GM18499 (cell line): Measurements from ENCODE around the gene COQ8A.

Experiments used
- ATAC-seq: cut with Tn5 transposase; IDR thresholded peaks from one replicate; pipeline ENCODE4 v1.9.1; 2021; ENCODE audit warnings: moderate number of reproducible peaks; ENCODE audit not compliant: insufficient read depth, unreplicated experiment

COQ8A gene

DNA sequence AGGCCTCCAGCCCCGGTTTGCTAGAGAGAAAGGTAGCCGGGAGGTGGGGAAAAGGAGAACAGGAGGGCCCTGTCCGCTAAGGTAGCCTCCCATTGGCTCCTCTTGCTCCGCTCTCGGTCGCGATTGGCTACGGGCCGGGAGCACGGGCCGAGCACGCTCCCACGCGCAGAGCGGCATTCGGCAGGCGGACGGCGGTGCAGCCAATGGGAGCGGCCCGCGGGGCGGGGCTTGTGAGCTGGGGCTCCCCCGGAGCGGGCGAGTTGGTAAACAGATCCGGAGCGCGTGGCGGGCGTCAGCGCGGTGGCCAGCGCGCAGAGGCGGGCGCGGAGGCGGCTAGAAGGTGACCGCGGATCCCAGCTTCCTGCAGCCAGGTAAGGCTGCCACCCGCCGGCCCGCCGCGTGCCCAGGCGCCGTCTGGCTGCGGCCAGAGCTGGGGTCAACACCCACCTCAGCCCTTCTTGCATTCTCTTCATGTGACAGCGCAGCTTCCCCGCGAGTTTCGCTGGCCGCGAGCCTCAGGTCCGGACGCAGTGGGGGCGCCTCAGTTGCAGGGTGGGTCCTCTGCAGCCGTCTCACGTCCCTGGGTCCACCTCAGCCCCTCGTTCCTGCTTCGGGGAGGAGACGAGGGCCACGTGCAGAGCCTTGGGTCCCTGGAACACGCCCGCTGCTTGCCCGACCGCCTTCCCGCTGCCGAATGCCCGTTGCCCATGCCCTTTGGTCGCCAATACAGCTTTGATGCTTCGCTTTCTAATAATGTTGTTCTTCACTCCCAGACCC lies at the start of gene COQ8A:
TSS of gene COQ8A (plus strand) at position 266 of the 777 bp plus-strand sequence. CDS start 21,092 bp downstream, outside the sequence.
- peak; percentile 94 for ATAC-seq

- no peak for ATAC-seq
These were observed 49.6 kb upstream of the COQ8A start for GRCh38 chr1:226890331-226891108.

- no peak for ATAC-seq
These were observed 48.7 kb upstream of the COQ8A start for GRCh38 chr1:226891346-226891745.

- no peak for ATAC-seq
These were observed 48.1 kb upstream of the COQ8A start for GRCh38 chr1:226891846-226892523.

DNA sequence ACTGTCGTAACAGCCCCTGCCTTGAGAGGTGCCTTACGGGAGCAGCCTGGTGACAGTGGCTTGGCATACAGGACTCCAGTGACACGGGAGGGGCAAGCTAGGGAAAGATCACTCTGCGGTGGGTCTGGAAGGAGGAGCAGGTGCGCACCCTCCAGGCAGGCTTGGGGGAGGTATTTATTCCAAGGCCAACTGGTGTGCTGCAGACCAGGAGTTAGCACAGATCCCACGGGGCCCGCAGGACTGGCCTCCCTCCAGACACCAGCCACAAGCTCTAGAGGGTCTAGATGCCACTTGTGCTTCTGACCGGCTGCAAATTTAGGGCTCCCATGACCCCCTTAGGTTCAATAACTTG lies 47.6 kb upstream of the COQ8A start:
- no peak for ATAC-seq

- ATAC-seq: no peak
These were observed 46.2 kb upstream of the COQ8A start for GRCh38 chr1:226893936-226894335.

GRCh38 chr1:226894826-226895225 lies 45.3 kb upstream of the COQ8A start:
- no peak for ATAC-seq

DNA sequence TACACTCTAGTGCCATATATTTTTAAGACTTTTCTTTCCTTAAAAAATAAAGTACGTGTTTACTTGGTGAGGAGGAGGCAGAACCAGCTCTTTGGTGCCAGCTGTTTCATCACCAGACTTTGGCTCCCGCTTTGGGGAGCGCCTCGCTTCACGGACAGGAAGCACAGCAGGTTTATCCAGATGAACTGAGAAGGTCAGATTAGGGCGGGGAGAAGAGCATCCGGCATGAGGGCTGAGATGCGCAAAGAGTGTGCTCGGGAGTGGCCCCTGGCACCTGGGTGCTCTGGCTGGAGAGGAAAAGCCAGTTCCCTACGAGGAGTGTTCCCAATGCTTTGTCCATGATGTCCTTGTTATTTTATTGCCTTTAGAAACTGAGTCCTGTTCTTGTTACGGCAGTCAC lies 44.5 kb upstream of the COQ8A start:
- no peak for ATAC-seq

DNA sequence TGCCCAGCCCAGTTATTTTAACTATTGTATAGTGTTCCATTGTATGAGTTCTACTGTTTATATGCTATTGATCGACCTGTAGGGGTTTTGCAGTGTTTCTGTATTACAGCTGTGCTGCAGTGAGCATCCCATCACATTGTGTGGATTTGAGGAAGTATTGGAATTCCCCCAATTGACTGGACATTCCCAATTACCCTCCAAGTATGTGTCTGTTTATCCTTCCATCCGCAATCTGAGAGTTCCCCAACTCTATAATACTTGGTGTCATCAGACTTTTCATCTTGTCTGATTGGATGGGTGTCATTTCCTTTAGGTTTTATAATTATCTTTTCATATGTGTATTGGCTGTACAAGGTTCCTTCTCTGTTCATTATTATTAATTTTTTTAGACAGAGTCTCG lies 41.8 kb upstream of the COQ8A start:
- no peak for ATAC-seq

- no peak for ATAC-seq
These were observed 38.7 kb upstream of the COQ8A start for GRCh38 chr1:226901421-226901820.

DNA sequence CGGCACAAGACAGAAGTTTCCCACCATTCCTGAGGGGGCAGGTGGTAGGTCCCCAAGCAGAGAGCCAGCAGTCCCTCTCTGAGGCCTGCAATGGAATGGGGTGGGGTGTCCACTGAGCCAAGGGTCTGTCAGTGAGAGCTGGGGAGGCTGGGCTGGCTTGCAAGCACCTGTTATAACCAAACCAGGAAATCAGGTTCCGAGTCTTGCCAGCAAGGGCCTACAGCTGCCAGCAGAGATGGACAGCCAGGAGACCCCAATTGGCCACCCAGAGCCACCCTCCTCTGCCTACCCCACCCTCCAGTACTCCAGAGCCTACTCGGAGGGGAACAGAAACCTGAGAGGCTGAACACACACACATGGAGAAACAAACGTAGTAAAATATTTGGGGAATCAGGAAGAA lies 37.5 kb upstream of the COQ8A start:
- ATAC-seq: no peak

DNA sequence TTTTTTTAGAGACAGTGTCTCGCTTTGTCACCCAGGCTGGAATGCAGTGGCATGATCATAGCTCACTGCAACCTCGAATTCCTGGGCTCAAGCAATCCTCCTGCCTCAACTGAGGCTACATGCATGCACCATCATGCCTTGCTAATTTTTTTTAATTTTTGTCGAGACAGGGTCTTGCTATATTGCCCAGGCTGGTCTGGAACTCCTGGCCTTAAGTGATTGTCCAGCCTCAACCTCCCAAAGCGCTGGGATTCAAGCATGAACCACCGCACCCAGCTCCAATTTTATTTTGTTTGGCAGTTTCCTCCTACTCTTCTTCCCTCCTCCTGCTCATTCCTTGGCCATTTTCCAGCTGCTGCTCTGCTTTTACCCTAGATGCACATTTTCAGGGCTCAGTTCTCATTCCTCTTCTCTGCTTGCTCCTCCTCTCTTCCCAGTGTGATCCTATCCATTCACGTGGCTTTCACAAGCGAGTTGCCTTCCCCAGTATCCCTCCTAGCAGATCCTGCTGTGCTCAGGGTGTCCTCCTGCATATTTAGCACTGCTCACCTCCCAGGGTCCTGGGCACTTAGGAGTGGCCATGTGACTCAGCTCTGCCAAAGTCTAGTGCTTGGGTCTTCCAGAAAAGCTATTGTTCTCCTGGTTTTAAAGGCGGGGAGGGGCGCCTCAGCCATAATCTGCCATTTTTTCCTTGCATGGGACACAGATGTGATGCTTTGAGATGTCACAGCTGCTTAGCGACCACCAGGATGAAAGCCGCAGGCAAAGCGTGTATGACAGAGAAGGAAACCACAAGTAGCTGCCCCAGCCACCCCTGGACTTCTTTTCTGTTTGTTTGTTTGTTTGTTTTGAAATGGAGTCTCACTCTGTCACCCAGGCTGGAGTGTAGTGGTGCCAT lies 36.0 kb upstream of the COQ8A start:
- ATAC-seq: no peak

DNA sequence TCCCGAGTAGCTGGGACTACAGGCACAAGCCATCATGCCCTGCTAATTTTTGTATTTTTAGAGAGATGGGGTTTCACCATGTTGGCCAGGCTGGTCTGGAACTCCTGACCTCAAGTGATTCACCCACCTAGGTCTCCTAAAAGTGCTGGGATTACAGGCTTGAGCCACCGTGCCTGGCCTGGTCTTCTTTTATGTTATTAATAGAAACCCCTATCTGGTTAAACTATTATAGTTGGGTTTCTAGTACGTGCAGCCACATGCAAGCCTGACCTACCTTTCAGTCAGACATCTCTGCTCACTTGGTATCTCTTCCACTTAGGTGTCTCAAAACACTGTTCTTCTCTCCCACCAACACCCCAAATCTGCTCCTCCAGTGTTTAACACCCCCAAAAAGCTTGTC lies 35.3 kb upstream of the COQ8A start:
- no peak for ATAC-seq

- ATAC-seq: no peak
These were observed 31.7 kb upstream of the COQ8A start for GRCh38 chr1:226908419-226908818.

DNA sequence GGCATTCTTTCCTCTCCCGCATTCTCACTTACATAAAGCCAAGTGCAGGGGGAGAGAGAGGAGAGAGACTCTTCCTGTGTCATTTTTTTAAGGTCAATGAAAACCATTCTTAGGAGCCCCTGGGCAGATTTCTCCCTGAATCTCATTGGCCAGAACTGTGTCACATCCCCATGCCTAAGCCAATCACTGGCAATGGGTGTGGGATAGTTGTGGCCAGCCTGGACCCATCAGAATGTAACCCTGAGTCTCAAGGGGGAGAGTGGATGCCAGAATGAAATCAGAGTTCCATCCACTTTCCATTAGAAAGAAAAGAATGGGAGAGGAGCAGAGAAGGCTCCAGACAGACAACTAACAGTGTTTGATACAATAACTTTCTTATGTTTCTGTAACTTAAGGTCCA lies 31.2 kb upstream of the COQ8A start:
- ATAC-seq: no peak

DNA sequence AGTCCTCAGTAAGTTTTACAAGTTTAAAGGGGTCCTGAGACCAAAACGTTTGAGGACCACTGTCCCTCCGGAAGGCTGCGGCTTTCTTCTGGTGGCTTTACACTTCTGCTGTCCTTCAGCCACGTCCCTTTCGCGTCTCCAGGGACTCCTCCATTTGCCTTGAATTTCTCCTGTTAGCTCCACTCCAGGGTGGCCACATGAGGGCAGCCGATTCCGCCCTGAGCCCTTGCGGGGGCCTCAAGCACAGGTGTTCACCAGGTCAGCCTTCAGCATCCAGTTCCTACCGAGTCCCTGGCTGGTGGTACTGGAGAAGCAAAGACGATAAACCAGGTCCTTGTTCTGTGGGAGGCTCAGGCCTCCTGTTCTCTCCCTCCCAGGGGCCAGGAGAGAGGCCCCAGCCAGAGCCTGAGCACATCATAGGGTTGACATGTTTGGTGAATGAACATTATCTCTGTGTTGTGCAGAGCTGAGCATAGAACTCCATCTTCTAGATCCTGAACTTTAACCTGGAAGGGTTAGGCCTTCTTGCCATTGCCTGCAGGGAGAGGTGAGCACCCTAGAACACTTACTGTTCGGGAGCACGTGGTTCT lies 27.4 kb upstream of the COQ8A start:
- ATAC-seq: no peak

GRCh38 chr1:226915672-226915995 lies 24.5 kb upstream of the COQ8A start:
- no peak for ATAC-seq

- no peak for ATAC-seq
These were observed 23.6 kb upstream of the COQ8A start for GRCh38 chr1:226916497-226916896.

- no peak for ATAC-seq
These were observed 20.5 kb upstream of the COQ8A start for GRCh38 chr1:226919587-226919986.

DNA sequence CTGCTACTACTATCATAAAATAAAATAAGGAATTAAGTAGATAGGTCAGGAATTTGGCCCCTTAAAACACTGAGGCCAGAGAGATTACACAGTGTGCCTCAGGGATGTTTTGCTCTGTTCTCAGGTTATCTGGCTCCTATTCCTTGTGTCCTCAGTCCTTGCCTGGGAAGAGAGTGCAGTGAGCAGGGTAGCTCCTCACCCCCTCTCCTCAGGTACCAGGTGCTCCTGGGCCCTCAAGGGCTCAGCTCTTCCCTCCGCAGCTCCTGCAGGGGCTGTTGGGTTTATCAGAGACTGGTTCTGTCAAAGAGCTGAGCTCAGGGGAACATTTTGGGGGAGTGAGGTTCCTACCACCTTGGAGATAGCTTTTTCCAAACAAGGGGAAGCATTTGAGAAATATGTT lies 20.1 kb upstream of the COQ8A start:
- ATAC-seq: no peak
